GM18520 (cell line): Measurements from ENCODE around the gene CHN1.

Experiments
- ATAC-seq: cut with Tn5 transposase; IDR thresholded peaks from one replicate; pipeline ENCODE4 v1.9.1; 2021; ENCODE audit not compliant: unreplicated experiment

CHN1 gene

GRCh38 chr2:174877301-174877700, 127.9 kb downstream of the CHN1 start:
- ATAC-seq = no peak

GRCh38 chr2:174874085-174874484, 131.1 kb downstream of the CHN1 start:
- ATAC-seq = no peak

DNA sequence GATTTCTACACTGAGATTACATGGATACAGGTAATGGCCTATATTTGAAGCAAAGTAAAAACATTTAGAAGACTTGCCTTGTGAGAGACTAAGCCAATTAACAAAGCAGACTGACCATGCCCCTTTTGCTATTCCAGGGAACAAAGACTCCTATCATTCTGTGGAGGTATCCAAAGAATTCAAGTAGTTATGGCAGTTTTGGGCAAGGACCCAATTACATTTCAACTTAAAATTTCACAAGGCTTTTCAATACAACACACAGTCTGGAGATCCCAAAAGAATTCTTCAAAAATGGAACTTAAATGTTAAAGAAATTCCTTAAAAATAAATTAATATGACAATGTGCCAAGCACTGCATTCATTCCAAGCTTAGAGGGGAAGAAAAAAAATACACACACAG, 131.7 kb downstream of the CHN1 start:
- ATAC-seq = no peak

- no peak for ATAC-seq
These were observed 134.4 kb downstream of the CHN1 start for GRCh38 chr2:174870787-174871186.

GRCh38 chr2:174868878-174869277, 136.3 kb downstream of the CHN1 start:
- ATAC-seq = no peak

GRCh38 chr2:174866421-174866820, 138.8 kb downstream of the CHN1 start:
- no peak for ATAC-seq

DNA sequence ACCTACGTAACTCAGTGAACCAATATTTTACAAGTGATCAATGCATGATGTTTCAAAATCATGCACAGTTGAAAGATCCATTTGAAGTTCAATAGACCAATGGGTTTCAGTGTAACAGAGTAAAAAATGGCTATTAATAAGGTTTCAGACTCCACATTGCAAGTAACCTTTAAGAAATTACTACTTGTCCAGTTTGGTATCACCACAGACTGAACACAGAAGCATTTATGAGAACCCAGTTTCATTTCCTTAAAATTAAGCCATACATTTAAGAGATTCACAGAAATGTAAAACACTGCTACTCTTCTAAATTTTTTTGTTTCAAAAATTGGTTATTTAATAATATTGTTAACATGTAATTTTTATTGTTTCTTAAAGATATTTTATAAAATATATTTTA, 142.0 kb downstream of the CHN1 start:
- no peak for ATAC-seq

DNA sequence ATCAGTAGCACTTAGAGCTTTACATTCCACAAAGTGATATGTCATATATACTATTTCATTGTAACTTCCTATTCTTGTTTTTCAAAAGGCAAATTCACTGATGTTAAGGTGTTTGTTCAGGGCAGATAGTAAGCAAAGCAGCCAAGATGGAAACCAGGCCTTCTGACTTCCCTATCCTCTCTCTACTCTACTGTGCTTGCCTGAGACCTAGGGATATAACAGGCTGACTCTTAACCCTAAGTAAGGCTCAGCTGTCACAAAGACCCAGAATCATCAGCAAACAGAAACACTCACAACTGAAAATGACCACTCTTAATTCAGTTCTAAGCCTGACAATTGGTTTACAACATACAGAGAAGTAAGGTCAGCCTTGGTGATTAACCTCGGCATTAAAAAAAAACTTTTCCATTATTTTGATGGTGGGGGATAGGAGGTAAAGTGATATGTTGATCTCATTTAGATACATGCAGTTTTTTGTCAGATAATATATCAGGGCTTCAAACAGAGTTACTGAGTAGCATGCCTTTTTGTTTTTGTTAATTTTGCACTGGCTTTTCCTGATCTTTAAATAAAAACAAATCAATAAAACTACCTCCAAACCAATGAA, 145.5 kb downstream of the CHN1 start:
- ATAC-seq = no peak

DNA sequence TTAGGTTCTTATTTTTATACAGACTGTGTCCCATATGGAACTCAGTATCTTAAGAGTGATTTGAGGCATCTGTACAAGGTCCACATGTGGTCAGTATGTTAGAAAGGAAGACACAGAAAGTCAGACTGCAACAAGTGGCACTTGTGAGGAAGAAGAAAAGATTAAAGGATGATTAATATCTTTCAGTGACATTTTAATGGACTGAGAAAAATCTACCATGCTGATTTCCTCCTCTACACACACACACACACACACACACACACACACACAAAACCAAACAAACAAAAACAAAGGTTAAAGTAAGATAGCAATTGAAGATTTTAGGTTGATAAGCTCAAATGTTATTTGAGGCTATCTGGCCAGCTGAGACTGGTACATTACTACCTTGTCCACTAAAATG, 146.4 kb downstream of the CHN1 start:
- ATAC-seq = no peak

- no peak for ATAC-seq
These were observed 148.7 kb downstream of the CHN1 start for GRCh38 chr2:174856447-174856846.

DNA sequence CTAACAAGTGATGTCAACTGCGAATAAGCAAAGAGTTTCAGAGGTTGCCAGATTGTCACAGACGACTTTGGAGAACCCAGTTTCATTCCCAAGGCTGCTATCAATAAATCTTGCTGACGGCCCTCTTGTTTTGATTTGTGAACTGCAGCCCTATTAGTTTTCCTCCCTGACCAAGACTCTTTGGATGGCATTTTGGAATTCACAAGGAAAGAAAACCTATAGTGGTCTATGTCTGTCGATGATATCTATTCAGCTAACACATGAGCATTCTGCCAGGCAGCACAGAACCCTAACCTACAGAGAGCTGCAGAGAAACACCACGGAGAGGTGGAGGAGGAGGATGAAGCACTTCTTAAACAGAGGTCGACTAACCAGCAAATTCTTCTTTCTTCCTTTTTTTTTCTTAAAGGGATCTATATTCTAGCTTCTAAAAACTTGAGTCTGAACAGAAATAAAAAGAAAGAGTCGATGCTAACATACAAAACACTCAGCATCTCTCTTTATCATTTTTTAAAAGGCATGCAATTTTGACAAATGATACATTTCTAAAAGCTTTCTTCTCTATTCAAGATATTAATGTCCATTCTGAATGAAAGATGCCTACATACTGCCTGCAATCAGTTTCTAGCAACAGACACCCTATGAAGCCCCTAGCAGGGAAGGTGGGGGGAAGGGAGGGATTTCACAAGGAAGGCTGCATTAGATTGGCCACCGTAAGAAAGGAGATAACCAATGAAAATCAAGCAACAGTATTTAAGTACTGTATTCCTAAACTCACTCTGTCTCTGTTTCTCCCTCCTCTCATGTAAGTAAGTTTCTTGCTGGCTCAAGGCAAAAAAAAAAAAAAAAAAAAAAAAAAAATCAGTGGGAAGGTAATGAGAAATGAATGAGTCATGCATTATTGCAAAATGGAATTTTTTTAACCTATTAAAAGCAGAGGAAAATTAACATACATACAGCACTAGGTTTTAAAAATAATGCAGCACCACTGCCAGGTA, 157.9 kb downstream of the CHN1 start:
- ATAC-seq = no peak

- ATAC-seq = no peak
These were observed 159.0 kb downstream of the CHN1 start for GRCh38 chr2:174846218-174846617.

GRCh38 chr2:174844295-174844708, 160.9 kb downstream of the CHN1 start:
- ATAC-seq = no peak

DNA sequence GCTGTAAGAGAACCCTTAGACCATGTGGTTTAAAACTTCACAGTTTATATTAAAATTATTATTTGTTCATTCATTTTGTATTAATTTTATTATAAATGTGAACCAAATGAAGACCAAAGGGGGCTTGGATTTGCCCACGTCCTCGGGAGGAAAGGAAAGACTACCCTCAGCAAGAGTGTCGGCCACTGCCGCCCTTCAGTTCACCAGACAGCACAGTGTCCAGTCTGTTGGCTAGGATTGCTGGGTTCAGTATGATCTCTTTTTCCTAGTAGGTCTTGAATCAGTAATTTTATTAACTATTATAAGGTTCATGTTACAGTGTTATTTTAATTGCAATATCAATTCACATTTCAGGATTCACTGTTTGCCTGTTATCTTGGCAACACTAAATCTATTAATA, 162.7 kb downstream of the CHN1 start:
- no peak for ATAC-seq

- ATAC-seq = no peak
These were observed 163.2 kb downstream of the CHN1 start for GRCh38 chr2:174841936-174842335.

DNA sequence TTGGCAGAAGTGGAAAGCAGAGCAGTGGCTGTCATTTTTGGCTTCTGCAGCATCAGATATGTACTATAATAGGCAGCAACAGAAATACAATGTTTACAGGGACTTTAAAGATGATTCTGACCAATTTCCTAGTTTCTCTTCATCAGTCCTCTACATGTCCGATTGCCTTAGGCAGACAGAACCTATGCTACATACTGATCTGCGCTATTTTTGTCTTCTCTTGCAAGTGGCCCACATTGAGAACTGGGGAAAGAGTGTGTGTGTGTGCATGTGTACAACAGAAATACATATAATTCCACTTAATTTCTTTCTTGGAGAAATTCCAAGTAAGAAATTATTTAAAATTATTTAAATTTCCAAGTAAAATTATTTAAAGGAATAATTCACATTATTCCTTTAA, 163.8 kb downstream of the CHN1 start:
- ATAC-seq = no peak

DNA sequence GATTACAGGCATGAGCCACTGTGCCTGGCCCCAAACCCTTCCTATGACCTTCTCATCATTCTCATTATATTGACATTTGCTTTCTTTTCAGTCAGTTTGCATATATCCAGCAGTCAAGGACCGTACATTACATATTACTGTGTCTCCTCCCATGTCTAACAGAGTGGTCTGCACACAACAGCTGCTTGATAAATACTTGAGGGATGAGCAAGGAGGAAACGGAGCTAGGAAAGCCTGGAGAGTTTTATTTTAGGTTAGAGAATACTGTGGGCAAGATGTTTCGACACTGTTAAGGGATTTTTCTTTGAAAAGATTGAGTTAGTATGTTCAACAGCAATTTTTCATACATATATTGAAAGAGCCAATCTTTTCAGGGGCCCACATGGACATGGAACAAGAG, 164.7 kb downstream of the CHN1 start:
- no peak for ATAC-seq

DNA sequence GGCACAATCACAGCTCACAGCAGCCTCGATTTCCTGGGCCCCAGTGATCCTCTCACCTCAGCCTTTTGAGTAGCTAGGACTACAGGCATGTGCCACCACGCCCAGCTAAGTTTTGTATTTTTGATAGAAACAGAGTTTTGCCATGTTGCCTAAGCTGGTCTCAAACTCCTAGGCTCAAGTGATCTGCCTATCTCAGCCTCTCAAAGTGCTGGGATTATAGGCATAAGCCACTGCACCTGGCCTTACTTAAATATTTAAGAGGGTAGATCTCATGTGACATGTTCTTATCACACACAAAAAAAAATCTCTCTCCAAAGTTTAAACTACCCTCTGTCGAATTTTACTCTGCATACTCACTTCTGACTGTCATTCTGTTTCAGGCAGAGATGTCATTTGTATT, 165.5 kb downstream of the CHN1 start:
- no peak for ATAC-seq

DNA sequence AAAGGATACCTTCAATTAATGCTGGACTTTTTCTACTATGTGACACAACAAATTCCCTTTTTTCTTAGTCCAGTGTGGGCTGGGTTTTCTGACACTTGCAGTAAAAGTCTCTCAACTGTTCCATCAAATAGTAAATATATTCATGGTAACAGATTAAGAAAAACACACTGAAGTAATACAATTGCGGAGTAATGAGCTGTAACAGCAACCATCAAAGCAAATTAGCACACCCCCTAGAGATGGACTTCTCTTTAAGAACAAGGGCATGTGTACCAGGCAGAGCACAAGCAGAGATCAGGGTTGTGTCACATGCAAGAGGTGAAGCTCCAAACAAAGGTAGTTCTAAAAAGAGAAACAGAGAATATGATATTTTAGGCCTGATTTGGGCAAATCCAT, 168.2 kb downstream of the CHN1 start:
- ATAC-seq = no peak

DNA sequence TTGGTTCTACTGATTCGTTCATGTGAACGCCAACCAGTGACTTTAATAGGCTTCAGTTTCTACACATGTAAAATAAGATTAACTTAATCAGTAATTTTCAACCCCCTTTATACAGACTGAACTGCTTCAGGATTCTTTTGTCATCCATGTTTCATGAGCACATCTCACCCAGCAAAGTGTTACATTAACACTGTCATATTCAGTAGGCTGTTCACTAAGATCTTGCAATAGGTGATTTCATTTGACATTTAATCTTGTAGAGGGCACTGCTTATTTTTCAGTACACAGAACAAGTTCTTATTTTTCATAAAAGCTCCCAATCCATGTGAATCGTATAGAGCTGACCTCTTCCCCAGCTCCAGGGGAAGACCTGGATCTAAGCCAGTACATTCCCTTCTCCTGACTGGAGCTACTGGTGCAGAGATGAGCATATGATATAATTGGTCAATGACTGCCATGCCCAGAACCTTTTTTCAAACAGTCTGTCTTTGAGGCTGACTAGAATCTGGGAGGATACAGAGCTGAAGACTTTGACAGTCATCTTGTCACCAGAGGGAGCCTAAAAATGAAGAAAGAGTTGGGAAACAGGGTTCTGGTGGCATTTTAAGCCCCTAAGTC, 168.7 kb downstream of the CHN1 start:
- ATAC-seq = no peak

DNA sequence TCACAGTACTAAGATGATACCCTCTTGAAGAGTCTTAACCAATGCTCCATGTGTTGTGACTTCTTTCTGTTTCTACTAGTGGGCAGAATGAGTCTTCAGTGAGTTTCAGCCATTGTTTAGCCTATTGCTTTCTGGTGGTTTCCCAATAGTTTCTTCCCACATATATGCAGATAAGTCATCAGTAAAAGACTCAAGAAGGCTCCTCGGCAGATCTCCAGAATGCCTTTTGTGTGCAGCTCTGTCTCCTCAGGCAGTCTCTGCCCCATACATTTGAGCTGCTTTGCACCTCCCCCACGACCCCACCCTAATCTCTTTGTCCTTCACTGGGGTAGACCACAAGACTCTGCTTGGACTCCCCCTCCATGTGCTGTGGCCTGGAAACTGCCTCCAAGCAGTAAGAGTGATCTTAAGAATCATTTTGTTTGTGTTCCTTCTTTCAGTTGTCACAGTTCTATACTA, 169.4 kb downstream of the CHN1 start:
- ATAC-seq = peak; percentile 77

DNA sequence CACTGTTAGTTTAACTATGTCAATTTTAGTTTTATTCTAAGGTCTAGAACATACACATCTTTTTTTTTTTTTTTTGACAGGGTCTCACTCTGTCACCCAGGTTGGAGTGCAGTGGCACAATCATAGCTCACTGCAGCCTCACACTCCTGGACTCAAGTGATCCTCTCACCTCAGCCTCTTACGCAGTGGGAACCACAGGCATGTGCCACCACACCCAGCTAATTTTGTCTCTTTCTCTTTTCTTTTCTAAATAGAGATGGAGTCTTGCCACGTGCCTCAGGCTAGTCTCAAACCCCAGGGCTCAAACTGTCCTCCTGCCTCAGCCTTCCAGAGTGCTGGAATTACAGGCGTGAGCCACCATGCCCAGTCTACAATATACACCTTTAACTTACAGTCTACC, 171.4 kb downstream of the CHN1 start:
- ATAC-seq = no peak
